NCI-H226 (cell line): ENCODE results near the gene STX18.
A peak's percentile ranks its signal among the peaks of the same experiment; 100 is the strongest.
"Not testable (repeated sequence)": the region's sequence is repeated elsewhere in the genome, so short reads cannot be mapped to it uniquely, and the experiment has no call there.

ENCODE experiments used
- DNase-seq: peaks from one replicate; pipeline ENCODE4 v3.0.0-alpha.2; 2015

STX18 gene

GRCh38 chr4:4436244-4436823 is 105.5 kb downstream of the STX18 start:
- DNase-seq = no peak

DNA sequence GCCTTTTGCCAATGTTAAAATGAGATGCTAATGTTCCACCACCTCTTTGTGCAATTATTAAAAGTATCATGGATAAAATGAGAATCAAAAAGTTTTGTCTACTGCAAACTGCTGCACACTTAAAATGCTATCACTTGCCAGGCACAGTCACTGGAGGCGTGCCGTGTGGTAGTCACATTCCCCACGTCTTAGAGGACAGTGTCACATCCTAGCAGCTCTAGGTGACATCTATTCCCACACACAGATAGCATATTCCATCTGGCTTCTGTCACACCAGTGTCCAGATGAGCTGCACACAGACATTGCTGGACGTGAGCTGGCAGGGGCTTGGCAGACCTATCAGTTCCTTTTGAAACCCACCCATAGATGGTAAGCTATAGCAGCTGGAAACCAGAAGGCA is 107.9 kb downstream of the STX18 start:
- no peak for DNase-seq

DNA sequence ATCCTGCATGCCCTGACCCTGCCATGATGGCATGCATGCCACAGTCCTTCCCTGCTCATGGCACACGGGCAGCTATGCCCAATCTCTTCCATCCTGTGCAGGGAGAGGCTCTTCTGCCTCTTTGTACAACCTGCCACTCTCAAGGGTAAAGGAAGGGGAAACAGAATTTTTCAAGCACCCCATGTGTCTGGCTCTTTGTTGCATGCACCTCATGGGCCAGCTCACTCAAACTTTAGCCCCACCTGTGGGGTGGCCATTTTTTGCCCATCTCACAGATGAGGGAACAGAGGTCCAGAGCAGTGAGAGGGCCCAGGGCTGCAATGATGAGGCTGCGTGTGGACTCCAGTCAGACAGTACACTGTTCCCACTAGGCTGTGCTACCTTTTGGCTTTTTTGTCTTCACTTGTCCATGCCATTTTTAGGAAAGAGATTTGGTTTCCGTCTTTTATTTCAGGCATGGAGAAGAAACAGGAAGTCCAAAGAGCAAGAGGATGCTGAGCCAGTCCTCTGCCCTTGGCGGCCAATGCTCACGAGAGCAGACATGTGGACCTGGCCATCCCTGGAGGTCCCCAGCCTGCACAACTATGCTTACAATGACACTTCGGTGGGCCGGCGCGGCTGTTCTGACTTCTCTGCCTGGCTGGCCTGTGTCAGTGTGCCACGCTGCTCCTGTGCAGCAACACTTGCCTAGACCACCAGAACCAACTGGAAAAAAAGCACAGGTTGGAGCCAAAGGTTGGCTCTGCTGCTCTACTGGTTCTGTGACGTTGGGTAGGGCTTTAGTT is 109.3 kb downstream of the STX18 start:
- DNase-seq = no peak

- peak; percentile 28 for DNase-seq
These were observed 111.2 kb downstream of the STX18 start for GRCh38 chr4:4430492-4431195.

DNA sequence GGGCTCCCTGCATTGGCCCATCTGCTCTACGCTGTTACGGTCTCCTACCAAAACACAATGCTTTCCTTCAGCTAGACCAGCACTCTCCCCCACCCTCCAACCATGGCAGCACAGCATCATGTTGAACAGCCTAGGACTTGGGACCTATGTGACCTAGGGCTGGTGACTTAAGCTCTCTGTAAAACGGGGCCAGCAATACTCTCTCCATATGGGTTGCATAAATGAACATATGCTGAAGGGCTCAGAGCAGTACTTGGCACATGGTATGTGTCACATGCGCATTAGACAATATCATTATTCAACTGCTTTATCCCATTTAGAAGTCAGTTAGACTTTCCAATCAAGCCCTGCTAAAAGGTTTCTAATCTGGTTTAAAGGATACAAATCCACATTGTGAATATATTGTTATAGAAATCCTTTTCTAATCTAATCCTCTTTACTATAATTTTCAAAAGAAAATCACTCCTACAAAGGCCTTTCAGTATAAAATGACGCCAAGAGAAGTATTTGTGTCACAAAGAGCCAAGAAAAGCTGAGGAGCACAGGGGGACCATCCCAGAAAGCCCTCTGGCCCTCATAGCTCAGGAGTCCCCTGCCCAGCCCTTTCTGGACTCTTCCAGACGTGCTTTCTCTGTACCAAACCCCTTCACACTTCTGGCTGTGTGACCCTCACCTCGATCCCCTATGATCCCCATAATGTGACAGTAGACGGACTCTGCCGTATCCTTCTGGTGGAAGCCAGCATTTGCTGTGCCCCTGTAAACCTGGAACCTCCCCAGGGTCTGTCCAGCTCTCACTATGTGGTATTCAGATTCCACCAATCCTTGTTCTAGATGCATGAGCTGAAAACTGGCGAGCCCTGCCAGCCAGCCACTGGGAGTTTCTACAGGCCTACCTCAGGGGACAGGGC is 112.6 kb downstream of the STX18 start:
- no peak for DNase-seq

DNA sequence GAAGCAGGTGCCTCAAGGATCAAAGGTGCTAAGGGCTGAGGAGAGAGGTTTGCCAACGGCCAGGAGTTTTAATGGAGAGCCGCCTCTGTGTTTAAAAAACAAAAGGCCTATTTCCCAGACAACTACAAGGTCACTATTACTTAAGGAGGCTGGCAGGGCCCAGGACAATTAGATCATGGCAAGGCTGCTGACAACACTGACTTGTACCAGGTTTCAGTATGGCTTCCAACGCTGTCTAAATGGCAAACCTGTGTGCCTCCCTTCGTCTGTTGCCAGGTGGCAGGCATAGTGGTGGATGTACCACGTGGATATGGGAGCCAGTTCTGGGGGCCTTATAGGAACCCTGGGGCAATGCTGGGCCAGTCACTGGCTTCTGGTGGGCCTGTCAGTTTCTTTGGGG is 114.0 kb downstream of the STX18 start:
- no peak for DNase-seq

DNA sequence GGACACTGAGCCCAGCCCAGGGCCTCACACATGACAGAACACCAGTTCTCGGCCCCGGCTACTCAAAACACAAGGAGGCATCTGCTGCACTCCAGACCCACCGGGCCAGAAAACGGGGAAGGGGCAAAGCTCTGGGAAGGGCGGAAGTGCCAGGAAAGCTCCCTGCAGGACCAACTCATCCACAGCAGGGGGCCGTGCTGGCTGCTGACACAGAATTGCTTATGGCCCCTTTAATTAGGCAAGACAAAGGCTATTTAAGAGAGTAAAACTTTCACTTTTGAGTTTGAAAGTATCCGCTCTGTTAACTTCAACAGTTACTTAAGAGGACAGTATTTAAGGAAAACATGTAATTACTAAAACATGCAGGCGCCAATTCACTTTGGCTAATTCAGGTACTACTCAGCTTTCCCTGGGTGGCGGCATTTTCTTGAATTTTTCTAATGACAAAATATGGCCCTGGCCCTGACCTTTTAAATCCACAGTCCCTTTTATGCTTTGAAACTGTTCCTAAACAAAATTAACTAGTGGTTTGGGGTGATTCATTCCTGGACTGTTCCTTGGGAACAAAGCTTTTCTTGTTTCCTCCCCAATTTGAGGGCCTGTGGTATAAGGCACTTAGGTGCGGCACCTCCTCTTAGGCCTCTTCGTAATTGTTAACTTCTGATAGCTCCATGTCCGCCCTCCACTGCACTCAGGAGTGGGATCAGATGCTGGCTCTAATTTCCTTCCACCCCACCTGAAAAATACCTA is 114.6 kb downstream of the STX18 start:
- no peak for DNase-seq

DNA sequence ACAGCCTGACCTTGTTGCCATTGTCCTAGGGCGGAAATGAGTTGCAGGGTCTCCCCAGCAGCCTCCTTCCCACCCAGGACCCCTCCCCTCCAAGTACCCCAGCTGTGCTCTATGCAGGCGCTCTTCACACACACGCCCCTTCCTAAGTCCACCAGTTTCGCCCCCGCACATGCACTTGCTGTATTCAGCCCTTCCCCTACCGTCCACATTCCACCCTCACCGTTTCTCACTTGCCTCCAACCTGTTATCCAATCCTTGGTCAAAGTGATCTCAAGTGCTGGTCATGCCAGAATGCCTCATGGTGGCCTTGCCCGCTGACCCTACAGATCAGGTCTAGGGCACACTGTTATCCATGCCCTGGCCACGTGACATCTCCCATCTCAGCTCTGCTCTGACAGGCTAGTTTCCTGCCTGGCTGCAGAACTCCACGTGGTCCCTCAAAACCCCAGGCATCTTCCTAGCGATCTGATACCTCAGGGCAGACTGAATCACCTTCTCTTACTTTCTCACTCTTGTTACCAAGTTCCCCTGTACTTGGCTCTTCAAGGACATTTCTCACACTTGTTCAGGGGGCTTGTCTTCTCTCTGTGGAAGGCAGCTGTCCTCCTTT is 115.2 kb downstream of the STX18 start:
- DNase-seq = no peak

DNA sequence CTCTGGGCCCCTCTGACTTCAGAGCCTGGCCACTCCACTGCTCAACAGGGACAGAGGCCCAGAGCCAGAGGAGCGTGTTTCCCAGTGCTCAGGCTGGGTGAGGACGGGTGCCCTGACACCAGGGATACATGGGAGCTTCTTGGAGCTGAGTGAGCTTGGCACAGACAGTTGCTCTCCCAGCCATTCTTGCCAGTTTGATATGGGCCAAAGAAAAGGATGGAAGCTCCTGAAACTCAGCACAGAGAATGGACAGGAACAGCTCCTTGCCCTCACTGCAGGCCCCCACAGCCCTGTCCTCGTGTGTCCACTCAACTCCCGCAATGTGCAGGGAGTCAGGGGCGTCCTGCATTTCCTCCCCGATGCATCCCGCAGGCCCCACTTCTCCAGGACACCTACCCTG is 116.2 kb downstream of the STX18 start:
- no peak for DNase-seq

DNA sequence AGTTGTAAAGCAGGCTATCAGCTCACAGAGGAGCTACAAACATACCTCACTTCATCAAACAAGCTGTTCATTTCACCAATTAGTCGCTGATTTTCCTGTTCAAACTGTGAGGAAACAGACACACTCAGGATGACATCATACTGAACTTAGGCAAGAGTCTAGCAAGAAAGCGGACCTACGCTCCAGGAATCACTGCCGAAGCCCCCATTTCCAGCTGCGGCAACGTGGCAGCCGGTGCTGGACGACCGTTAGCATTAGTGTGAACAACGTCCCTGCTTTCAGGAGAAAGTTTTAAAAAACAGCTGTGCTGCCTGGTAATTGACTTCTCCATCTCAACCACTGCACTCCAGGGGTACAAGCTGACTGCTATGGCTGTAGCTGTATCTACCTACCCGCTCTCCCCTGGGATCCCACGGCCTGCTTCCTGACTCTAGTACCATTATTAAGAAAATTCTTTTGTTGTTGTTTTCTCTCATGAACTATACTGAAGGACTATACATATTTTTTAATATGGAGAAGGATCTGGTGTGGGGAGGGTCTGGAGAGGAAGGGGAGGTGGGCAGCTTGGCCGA is 116.6 kb downstream of the STX18 start:
- no peak for DNase-seq

GRCh38 chr4:4424499-4425115 is 117.2 kb downstream of the STX18 start:
- no peak for DNase-seq

DNA sequence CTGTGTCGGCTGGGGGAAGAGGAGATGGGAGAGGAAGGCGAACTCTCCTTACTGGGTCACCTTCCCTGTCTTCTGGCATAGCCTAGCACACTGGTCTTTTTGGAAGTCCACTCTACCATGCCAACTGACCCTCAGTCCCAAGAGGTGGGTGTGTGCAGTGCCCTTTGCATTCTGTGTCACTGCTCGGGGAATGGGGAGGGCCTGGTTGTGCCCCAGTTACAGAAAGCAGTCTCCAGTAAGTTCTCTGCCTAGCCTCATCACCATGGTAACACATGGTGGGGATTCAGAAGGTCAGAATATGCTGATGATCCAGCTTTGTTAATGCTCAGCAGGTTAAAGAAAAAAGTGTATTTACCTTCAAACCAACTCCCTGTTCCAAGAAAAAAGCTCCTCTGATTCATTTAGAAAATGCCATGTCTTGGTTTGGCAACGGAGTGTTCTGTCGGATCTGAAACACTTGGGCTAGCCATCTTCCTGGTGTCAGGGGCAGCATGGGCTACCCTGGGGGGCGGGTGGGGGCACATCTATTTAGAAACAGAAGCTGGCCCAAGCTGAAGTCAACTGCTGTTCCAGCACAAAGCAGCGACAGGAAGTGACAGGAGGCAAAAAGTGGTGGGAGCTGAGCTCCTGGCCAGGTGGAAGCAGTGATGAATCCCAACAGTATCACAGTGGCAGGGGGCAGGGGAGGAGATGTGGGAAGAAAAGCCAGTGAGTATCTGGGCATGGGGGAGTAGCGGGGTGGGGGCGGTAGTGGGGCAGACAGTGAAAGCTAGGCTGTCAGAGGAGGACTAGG is 117.9 kb downstream of the STX18 start:
- no peak for DNase-seq

DNA sequence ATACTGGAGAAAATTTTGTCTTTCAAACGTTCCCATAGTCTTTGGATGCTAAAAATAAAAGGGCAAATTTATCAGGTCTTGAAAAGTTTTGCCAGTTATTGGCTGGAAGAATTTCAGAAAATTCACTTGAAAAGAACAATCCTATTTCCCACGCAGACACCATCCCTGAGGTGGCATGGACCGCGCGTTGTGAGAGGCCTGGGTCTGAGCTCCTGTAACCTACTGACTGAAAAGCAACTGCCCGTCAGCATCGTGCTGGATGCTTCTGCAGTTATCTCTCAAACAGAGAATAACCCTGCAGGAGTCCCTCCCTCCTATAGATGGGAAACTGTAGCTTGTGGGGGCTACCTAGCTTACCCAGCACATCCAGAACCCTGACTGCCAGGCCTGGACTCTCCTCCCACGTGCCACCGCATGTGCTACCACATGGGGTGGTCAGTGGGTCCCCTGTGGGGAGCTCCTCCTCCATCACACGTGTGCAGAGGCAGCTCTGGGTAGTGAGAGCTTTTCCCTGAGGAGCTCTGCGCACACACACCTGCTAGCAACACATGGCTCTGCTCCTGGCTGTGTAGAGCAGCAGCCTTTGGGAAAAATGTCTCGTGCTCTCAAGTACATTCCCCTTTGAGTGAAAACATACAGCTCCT is 118.9 kb downstream of the STX18 start:
- DNase-seq = no peak

DNA sequence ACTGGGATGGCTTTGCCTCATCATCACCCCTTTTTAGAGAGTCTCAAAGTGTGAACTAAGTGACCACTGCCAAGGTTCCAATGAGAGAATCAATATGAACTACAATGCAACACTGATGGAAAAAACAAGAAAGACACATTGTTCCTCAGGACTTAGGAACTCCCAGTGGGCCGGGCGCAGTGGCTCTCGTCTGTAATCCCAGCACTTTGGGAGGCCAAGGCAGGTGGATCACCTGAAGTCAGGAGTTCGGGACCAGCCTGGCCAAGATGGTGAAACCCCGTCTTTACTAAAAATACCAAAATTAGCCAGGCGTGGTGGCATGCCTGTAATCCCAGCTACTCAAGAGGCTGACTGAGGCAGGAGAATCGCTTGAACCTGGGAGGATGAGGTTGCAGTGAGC is 119.7 kb downstream of the STX18 start:
- not testable (repeated sequence) for DNase-seq

DNA sequence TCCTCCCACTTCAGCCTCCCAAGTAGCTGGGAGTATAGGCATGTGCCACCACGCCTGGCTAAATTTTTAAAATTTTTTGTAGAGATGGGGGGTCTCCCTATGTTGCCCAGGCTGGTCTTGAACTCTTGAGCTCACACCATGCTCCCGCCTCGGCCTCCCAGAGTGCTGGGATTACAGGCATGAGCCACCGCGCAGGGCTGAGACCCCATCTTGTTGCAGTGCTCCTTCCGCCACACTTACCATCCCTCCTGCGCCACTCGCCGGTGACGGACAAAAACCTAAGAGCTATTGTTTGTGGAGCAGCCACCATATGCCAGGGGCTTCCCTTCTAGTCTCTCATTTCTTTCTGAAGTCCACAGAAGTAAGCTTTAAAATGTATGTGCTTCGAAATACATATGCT is 120.5 kb downstream of the STX18 start:
- DNase-seq = no peak

DNA sequence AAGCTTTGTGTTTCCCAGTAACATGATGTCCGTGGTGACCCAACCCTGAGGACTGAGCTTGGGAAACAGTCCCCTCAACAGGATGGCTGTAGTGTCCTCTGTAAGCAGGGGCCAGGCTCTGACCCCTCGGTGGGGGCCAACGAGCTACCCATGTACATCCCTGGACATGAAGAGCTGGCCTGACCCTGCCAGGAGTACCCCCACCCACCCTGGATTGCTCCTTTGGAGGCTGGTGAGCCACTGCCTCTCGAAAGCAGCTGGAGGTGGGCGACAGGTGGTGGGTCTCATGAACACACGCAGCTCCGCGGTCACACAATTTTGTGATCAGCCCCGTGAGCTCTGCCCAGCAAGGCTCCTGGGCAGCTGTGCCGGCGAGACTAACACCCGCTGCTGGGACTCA is 121.4 kb downstream of the STX18 start:
- DNase-seq = no peak

DNA sequence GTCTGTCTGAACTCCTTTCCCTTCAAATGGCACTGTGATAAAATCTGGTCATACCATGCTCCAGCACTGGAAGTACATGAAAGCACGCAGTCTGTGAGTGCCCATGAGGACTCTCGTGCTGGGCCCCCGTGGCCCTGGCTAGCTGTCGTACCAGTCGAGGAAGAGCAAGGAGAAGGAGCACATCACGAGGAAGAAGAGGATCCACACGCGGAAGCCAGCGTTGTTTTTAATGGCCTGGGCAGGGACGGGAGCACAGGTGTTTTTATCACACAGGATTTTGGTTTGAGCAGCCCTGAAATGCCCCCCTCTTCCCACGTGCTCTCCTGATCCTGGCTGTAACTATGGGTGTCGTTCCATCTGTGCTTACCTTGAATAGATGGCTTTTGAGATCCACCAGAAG is 122.0 kb downstream of the STX18 start:
- DNase-seq = no peak

- no peak for DNase-seq
These were observed 123.0 kb downstream of the STX18 start for GRCh38 chr4:4418676-4419390.

- no peak for DNase-seq
These were observed 124.0 kb downstream of the STX18 start for GRCh38 chr4:4417886-4418285.
